ENCODE results near the gene SMYD3. TPM values are rescaled to one million over a fixed set of nuclear protein-coding genes. Genes with fewer than 3 reads are reported as not detected.

Gene SMYD3
- polyA plus RNA-seq (ENCODE audit: insufficient read length): 7.1 TPM

GRCh38 chr1:246506674-246507481, at the start of gene SMYD3:
TSS of gene SMYD3 (minus strand) at chr1:246507279.
- DNase-seq: peak; percentile 88

GRCh38 chr1:246554201-246554600, 47.1 kb upstream of the SMYD3 start:
- no peak for DNase-seq

- no peak for DNase-seq
These were observed 45.0 kb upstream of the SMYD3 start for GRCh38 chr1:246552110-246552509.

GRCh38 chr1:246550402-246550801, 43.3 kb upstream of the SMYD3 start:
- DNase-seq: no peak

GRCh38 chr1:246549665-246550064, 42.6 kb upstream of the SMYD3 start:
- DNase-seq: no peak

- no peak for DNase-seq
These were observed 36.9 kb upstream of the SMYD3 start for GRCh38 chr1:246544001-246544400.

GRCh38 chr1:246540738-246541491, 33.8 kb upstream of the SMYD3 start:
- DNase-seq: no peak

- no peak for DNase-seq
These were observed 30.8 kb upstream of the SMYD3 start for GRCh38 chr1:246537887-246538286.

GRCh38 chr1:246537441-246537840, 30.4 kb upstream of the SMYD3 start:
- DNase-seq: no peak

GRCh38 chr1:246534114-246534513, 27.0 kb upstream of the SMYD3 start:
- DNase-seq: no peak

- no peak for DNase-seq
These were observed 26.4 kb upstream of the SMYD3 start for GRCh38 chr1:246533371-246533905.

- DNase-seq: no peak
These were observed 25.4 kb upstream of the SMYD3 start for GRCh38 chr1:246532519-246532918.

GRCh38 chr1:246530482-246530881, 23.4 kb upstream of the SMYD3 start:
- no peak for DNase-seq

GRCh38 chr1:246528933-246529731, 22.1 kb upstream of the SMYD3 start:
- no peak for DNase-seq

- no peak for DNase-seq
These were observed 20.5 kb upstream of the SMYD3 start for GRCh38 chr1:246527402-246528088.

GRCh38 chr1:246526915-246527314, 19.8 kb upstream of the SMYD3 start:
- DNase-seq: no peak

GRCh38 chr1:246526380-246526779, 19.3 kb upstream of the SMYD3 start:
- DNase-seq: no peak

- no peak for DNase-seq
These were observed 12.4 kb upstream of the SMYD3 start for GRCh38 chr1:246519514-246519913.

- no peak for DNase-seq
These were observed 11.6 kb upstream of the SMYD3 start for GRCh38 chr1:246518456-246519205.

GRCh38 chr1:246517391-246517790, 10.3 kb upstream of the SMYD3 start:
- no peak for DNase-seq

- DNase-seq: no peak
These were observed 9.0 kb upstream of the SMYD3 start for GRCh38 chr1:246516126-246516525.

All from hindlimb muscle (tissue), 1 donor.